HFF-Myc (cell line): ENCODE measurements around the gene TRAF3.
"Not testable (repeated sequence)": the region's sequence is repeated elsewhere in the genome, so short reads cannot be mapped to it uniquely, and the experiment has no call there.

Experiments
- DNase-seq: peaks from one replicate; pipeline ENCODE4 v3.0.0-alpha.2; 2011; ENCODE audit warnings: low read depth; ENCODE audit errors: extremely low read depth
- H3K4me3 ChIP-seq: replicated peaks from 2 replicates; pipeline ENCODE4 v1.5.1; 2011; ENCODE audit warnings: low read depth, mild to moderate bottlenecking, control low read depth, low read length
- TF ChIP-seq, protein P1 (sequence below): IDR thresholded peaks from 2 replicates; pipeline ENCODE4 v1.5.1; 2012; ENCODE audit warnings: mild to moderate bottlenecking, low read depth, low read length, control low read depth; ENCODE audit errors: missing control alignments

TRAF3 gene

DNA sequence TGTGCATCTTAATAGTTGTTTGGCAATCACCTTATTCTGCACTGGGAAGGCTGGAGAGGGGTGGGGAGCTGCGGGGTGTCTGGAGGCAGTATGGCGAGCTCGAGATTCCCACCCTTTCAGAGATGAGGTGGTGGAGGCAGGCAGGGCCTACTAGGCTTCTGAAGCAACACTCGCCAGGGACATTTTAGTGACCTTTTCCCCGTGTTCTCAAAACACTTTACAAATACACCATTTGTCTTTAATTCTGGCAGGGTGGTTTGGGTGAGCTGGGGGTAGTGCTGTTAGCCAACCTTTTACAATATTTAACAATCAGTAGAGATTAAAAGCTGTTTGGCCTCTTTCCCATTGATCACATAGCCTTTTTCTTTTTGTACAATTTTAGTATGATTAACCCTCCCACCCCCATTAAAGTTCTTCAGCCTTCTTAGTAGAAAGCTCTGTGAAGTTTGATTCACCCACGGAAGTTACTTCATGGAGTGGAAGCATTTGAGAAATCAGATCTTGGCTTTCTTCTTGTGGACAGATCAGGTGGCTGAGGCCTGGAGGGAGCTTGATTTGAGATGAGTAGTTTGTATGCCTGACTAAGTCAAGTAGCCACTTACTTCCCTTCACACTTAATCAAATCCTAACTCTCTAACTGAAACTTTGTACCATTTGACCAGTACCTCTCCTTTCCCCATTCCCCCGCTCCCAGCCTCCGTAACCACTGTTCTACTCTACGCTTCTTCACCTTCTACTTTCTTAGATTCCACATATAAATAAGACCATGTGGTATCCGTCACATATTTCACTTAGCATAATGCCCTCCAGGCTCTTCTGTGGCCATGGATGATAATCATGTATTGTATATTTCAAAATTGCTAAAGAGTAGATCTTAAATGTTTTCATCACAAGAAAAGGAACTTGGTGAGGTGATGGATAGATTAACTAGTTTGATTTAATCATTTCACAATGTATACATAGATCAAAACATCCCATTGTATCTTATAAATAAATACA is 41.0 kb downstream of the TRAF3 start:
- TF ChIP-seq, protein P1, sequence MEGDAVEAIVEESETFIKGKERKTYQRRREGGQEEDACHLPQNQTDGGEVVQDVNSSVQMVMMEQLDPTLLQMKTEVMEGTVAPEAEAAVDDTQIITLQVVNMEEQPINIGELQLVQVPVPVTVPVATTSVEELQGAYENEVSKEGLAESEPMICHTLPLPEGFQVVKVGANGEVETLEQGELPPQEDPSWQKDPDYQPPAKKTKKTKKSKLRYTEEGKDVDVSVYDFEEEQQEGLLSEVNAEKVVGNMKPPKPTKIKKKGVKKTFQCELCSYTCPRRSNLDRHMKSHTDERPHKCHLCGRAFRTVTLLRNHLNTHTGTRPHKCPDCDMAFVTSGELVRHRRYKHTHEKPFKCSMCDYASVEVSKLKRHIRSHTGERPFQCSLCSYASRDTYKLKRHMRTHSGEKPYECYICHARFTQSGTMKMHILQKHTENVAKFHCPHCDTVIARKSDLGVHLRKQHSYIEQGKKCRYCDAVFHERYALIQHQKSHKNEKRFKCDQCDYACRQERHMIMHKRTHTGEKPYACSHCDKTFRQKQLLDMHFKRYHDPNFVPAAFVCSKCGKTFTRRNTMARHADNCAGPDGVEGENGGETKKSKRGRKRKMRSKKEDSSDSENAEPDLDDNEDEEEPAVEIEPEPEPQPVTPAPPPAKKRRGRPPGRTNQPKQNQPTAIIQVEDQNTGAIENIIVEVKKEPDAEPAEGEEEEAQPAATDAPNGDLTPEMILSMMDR = no peak
- no peak overlapping the region for H3K4me3 ChIP-seq
- no peak for DNase-seq

DNA sequence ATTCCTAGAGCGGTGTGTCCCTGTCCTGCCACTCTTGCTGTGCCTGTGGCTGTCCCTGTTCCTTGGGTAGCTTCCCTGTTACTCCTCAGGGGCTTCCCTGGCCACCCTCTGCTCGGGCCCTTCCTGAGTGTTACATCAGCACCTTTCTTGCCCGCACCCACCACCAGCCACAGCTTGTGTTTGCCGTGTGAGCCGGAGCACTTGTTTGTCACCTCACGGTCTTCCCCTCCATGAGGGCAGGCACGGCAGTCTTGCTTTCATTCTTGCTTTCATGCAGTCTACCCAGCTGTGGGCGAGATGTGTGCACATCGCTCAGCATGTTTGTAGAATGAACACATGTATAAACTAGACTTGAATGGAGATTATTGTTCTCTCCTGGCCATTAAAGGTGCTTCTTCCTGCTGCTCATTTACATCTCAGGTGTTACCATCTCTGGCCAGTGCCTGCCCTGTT is 42.0 kb downstream of the TRAF3 start:
- no peak overlapping the region for H3K4me3 ChIP-seq
- TF ChIP-seq, protein P1 = no peak
- no peak for DNase-seq

DNA sequence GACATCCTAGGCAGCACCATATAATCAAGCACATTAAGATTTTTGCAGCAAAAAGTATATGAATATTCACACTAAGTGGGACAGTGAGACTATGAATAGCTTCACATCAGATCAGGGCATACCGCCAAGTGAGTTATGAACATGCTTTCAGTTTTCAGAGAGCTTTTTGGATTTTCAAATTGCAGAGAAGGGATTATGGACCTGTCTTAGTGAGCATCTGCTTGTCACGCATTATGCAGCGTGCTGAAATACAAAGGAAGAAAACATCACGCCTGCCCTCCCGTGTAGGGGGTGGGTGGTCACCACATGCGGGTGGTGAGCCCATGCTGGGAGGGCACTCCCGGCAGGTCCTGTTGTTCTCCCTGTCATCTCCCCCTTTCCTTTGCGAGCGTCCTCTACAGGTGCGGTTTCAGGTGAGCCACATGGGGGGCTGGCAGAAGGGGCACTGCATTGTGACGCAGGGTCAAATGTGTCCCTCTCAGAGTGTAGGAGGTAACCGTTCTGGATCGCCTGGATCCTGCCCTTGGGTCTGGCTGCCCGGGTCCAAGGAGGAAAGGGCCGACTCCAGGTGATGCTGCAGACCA is 42.6 kb downstream of the TRAF3 start:
- H3K4me3 ChIP-seq = no peak overlapping the region
- DNase-seq = no peak
- TF ChIP-seq, protein P1 = no peak

DNA sequence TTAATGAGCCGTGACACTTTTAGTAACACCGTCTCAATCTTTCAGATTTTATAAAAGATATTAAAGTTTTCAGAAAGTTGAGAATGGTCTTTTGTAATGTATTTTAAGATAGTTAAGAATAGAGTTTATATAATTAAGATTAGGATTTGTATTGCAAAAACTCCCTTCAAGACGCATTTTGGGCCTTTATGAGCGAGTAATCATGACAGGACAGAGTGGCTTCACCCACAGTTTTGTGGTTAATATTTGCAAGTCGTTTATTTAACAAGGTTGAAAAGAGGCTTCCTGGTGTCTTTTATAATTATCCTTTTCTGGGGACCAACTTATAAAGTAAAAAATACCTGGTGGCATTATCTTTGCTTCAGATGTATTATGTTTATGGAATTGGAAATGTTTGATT is 44.0 kb downstream of the TRAF3 start:
- DNase-seq = no peak
- TF ChIP-seq, protein P1 = no peak
- no peak overlapping the region for H3K4me3 ChIP-seq

DNA sequence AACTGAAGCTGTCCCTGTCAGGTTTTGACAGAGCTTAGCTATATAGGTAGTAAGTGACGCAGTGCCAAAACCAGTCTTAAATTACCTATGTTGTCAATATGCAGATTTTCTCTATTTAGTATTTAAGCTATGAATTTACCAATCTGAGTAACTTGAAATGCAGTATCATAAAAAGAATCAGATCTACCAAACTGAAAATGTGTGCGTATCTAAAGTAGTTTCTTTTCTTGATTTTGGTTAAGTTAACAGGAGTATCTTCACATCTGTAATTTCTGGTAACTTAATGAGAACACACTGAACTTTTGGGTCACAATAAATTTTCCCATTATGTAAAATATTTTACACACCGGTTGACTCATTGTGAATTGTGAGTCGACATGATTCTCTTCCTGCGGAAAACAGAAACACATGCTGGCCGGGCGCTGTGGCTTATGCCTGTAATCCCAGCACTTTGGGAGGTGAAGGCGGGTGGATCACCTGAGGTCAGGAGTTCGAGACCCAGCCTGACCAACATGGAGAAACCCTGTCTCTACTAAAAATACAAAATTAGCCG is 45.1 kb downstream of the TRAF3 start:
- no peak for DNase-seq
- TF ChIP-seq, protein P1 = no peak
- H3K4me3 ChIP-seq = no peak overlapping the region

DNA sequence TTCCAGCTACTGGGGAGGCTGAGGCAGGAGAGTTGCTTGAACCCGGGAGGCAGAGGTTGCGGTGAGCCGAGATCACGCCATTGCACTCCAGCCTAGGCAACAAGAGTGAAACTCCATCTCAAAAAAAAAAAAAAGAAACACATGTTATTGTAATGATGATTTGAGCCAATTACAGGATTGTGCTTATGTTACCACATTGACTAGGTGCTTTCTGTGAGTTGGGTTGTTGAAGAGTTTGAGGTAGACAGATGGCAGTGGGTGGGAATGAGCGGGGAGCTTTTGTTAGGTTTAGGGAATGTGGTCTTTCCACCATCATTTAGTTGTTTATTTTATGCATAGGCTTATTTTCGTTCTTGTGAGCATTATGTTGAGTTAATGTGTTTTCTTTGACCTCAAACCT is 45.6 kb downstream of the TRAF3 start:
- not testable (repeated sequence) for DNase-seq, H3K4me3 ChIP-seq

DNA sequence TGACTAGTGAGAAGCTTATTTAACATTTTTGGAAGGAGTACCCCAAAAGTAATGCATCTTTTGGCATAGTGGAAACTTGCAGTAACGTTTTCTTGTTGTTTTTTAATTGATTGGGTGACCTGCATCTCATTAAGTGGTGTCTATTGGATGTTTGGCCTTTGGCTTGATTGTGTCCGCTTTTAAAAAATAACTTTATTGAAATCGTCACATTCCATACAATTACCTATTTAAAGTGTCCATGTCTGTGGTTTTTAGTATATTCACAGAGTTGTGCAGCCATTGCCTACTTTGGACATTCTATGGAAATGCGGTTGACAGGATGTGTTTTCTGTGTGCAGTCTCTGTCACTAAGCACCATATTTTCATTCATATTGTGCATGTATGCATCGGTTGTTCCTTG is 46.3 kb downstream of the TRAF3 start:
- DNase-seq = no peak
- no peak overlapping the region for H3K4me3 ChIP-seq
- TF ChIP-seq, protein P1 = no peak
